SHP77 (cell line): ENCODE data around the gene SLC25A39.
"Not testable (repeated sequence)": the region's sequence is repeated elsewhere in the genome, so short reads cannot be mapped to it uniquely, and the experiment has no call there.

Experiments
- DNase-seq, 2 experiments: peaks; one replicate each; lab custom pipeline; 2025; lab: John Stamatoyannopoulos, UW

SLC25A39 gene

DNA sequence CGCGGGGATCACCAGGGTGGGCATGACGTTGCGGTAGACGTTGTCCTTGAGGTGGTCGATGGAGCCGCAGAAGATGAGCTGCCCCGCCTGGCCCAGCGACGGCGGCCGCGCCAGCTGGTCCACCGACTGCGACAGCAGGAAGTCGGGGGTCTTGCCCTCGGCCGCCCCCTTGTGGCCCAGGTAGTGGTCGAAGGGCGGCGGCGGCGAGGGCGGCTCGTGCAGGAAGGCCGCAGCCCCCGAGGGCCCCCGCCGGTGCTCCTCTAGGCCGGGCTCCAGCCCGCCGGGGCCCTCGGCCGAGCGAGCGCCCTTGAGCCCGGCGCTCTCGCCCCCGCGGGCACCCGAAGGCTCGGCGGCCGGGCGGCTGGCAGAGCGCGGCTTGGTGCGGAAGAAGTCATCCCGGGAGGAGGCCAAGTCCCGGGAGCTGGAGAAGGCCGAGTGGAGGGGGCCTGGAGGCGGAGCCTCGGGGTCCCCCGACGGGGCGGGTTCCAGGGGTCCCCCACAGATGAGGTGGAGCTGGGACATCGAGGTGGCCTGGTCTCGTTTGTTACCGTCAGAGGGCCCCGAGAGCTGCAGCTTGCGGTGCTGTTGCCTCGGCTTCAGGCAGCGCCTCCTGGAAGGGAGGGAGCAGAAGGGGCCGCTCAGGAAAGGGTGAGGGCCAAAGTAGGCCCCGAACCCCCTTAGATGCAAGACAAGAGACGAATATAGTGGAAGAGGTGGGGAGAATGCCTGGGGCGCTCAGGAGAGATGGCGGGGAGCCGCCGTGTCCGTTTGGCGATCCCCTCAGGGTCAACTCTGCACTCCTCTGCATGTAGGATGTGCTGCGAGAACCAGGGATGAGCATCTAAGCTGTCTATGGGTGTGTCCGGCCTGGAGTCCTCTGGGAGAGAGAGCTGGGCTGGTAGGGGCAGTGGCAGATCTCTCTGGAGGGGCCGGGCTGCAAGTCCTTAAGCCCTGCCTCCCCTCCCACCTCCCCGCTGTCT lies 30.2 kb upstream of the SLC25A39 start:
- DNase-seq, result no peak

DNA sequence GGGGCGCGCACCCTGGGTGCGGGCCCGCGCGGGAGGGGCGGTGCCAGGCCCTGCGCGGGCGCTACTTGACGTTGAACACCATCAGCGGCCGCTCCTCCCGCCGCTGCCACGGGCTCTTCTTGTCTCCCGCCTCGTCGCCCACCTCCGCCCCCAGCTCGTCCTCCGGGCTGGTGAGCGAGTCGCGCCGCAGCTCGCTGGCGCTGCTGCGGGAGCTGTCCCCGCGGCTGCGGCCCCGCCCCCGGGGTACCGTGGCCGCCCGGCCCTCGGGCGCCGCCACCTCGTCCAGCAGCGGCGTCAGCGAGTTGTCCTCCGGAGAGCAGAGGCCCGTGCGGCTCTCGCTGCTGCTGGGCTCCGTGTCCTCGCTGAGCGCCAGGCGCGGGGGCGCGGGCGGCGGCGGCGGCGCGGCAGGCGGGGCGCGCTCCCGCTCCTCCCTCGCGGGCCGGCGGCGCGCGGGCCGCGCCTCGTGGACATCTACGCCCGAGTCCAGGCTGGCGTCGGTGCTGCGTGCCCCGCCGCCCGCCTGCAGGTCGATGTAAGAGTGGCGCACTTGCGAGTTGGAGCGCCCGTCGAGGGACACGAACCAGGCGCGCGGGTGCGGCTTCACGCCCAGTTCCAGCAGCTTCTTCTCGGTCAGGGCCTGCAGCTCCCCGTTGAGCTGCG lies 29.2 kb upstream of the SLC25A39 start:
- DNase-seq, result no peak

DNA sequence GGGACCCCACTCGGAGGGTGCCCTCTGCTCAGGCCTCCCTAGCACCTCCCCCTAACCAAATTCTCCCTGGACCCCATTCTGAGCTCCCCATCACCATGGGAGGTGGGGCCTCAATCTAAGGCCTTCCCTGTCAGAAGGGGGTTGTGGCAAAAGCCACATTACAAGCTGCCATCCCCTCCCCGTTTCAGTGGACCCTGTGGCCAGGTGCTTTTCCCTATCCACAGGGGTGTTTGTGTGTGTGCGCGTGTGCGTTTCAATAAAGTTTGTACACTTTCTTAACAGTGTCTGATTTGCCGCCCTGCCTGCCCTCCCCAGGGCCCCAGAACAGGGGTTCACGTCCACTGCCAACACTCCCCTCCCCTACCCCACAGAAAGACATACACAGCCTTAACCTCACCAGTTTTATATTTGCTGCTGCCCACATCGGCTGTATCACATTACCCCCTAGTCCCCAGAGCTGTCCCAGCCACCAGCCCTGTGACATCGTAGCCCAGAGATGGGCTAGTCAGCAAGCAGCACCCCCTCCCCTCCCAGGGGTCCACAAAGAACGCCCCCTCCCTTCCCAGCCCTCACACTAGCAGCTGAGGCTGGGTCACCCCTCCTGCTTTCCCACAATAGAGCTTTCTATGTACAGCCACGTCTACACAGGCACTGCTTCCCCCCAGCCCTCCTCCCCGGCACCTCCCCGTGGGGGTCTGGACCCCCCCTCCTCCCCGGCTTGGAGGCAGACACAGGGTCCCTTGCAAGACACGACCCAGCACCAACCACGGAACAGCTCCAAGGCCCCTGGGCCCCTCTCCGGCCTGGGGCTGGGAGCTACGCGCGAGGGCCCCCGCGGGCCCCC lies 28.4 kb upstream of the SLC25A39 start:
- no peak for DNase-seq

DNA sequence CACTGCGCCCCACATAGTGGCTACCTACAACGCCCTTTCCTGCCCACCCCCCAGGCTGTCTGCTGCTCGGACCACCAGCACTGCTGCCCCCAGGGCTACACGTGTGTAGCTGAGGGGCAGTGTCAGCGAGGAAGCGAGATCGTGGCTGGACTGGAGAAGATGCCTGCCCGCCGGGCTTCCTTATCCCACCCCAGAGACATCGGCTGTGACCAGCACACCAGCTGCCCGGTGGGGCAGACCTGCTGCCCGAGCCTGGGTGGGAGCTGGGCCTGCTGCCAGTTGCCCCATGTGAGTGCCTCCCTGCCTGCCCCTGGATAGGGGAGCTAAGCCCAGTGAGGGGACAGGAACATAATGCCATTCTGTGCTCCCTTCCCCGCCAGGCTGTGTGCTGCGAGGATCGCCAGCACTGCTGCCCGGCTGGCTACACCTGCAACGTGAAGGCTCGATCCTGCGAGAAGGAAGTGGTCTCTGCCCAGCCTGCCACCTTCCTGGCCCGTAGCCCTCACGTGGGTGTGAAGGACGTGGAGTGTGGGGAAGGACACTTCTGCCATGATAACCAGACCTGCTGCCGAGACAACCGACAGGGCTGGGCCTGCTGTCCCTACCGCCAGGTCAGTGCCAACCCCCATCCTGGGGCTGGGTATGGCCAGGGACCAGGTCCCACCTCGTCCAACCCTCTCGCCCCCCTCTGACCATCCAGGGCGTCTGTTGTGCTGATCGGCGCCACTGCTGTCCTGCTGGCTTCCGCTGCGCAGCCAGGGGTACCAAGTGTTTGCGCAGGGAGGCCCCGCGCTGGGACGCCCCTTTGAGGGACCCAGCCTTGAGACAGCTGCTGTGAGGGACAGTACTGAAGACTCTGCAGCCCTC lies 27.6 kb upstream of the SLC25A39 start:
- DNase-seq, result no peak

DNA sequence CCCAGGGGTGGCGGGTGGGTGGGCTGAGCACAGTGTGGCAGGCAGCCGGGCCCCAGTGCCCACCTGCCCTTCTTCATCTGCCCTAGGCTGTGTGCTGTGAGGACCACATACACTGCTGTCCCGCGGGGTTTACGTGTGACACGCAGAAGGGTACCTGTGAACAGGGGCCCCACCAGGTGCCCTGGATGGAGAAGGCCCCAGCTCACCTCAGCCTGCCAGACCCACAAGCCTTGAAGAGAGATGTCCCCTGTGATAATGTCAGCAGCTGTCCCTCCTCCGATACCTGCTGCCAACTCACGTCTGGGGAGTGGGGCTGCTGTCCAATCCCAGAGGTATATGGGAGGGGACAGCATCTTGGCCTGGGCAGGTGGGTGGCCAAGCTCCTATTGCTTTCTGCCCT lies 26.8 kb upstream of the SLC25A39 start:
- DNase-seq, result no peak

- DNase-seq, result peak; percentile 65 to 78
These were observed 26.2 kb upstream of the SLC25A39 start for GRCh38 chr17:44350733-44351226.

DNA sequence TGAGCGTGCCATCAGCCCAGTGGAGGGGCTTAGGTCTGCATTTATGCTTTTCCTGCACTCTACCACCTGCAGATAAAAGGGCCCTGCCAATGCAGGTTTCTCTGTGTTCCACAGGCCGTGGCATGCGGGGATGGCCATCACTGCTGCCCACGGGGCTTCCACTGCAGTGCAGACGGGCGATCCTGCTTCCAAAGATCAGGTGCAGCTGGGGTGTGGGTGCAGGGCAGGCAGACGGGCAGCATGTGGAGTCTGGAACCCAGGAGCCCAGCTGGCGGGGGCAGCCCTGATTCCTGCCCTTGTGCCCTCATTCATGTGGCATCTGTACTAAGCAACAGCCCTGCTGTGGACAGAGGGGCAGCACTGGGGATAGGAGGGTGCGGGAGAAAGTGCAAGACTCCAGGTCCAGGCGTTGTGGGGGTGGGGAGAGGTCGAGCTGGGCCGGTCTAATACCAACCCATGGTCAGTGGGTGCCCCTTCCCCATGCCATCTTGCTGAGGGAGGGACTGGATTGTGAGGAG lies 25.0 kb upstream of the SLC25A39 start:
- DNase-seq, result no peak

GRCh38 chr17:44348988-44349364 lies 24.4 kb upstream of the SLC25A39 start:
- no peak for DNase-seq

DNA sequence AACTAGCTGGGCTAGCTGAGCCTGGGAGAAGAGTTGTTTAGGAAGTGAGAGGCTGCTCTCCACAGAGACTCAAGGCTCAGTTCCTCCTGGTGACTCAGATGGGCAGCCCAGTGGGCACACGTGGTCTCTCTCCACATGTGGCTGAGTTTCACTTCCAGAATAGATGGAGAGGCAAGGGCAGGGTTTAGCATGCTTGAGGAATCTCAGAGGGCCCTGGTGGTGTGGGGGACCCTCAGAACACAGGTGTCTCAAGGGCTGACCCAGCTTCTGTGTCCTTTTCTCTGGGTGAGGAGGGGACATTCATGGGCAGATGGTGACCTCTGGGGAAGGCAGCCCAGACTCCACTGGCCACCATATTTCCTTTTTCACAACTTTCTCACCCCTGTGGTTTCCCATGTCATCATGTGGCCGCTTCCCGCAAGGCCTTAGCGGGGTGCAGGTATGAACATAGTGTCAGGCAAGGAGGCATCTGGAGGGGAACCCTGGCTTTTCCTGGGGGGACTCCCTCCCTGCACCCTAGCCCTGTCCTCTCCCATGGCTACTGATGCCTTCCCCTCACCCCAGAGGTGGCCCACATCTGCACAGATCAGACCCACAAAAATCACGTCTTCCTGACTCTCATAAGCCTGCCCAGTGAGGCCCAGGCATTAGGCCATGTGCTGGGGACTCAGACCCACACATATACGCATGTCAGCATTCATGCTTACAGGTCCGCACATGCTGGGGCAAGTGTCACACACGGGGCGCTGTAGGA lies 23.8 kb upstream of the SLC25A39 start:
- no peak for DNase-seq

GRCh38 chr17:44347206-44348055 lies 22.8 kb upstream of the SLC25A39 start:
- DNase-seq, result not testable (repeated sequence)

DNA sequence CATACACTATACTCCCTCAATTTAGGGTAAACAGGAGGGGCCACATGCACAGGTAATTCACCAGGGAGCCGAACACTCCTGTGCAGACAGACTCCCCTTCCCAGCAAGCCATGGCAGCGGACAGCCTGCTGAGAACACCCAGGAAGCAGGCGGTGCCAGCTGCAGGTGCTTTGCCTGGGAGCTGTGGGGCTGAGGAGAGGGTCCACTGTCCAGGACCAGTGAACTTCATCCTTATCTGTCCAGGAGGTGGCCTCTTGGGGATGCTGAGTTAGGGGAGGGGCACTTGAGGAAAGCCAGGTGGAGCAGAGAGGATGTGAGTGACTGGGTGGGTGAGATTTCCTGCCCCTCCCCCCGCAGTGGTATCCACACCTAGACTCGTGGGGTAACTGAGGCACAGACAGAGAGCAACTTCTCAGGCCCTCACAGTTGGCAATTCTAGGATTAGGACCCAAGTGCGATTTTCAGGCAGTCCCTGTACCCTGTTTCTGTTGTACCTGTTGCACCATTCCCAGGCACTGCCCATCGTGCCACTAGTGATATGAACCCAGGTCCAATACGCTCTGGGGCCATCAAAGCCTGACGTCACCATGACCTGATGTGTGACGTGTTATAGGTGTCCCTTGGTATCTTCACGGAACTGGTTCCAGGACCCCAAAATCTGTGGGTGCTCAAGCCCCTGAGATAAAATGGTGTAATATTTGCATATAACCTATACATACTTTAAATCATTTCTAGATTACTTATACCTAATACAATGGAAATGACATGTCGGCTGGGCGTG lies 21.6 kb upstream of the SLC25A39 start:
- no peak for DNase-seq

- peak; percentile 71 to 82 for DNase-seq
These were observed 20.9 kb upstream of the SLC25A39 start for GRCh38 chr17:44345454-44346026.

DNA sequence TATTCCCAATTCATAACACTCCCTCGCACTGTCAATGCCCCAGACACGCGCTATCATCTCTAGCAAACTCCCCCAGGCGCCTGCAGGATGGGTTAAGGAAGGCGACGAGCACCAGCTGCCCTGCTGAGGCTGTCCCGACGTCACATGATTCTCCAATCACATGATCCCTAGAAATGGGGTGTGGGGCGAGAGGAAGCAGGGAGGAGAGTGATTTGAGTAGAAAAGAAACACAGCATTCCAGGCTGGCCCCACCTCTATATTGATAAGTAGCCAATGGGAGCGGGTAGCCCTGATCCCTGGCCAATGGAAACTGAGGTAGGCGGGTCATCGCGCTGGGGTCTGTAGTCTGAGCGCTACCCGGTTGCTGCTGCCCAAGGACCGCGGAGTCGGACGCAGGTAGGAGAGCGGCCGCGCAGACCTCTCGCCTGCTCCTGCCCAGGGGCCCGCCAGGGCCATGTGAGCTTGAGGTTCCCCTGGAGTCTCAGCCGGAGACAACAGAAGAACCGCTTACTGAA lies 20.4 kb upstream of the SLC25A39 start, which contains the start of gene GRN:
TSS of gene GRN (plus strand) at position 364 of the 515 bp plus-strand sequence. CDS start 3,863 bp downstream, outside the sequence.
- peak; percentile 99 to 100 for DNase-seq

DNA sequence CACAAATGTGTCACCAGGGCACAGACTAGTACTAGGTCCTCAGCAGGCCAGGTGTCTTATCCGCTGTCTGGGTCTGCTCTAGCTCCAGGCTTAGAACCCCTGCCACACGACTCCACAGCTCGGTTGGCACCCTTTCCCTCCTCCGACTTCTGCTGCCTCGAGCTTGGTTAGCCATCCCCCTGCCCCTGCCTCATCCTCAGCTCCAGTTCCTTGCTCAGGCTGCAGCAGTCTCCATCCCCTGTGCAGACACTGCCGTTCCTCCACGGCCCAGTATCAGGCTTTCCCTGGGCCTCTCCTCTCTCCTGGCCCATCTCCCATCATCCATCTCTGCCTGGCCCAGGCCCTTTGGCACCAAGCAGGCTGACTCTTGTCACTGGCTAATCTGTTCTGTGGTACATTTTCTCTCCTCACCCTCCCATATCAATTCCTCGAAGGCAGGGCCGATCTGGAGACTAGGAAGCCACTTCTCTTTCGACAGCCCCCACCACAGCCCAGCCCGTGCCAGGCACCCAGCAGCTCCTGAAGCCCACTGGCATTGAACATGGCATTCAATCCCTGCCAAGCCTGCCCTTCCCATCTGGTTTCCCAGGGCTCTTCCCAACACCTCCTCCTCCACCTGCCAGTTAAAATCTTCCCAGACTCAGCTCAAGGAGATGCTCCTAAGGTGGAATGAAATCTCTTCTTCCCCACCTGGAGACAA lies 19.0 kb upstream of the SLC25A39 start:
- no peak for DNase-seq

- not testable (repeated sequence) for DNase-seq
These were observed 15.9 kb upstream of the SLC25A39 start for GRCh38 chr17:44340553-44340952.

- DNase-seq, result no peak
These were observed 14.1 kb upstream of the SLC25A39 start for GRCh38 chr17:44338702-44339101.

DNA sequence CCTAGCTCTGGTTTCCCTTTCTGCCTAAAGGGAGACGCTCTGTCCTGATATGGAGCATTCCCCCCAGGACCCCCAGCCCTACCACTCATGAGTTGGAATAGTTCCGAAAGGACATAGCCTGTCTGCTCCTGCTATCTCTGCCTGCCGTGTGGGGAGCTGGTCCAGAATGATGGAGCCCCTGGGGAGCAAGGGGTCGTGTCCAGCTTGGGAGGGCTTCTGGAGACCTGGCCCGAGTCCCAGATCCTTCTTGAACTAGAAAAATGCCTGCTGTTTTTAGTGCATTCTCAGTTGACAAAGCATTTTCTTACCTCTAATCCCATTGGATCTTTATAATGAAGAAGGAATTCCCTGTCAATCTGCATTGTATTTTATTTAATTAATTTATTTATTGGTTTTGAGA lies 11.3 kb upstream of the SLC25A39 start:
- DNase-seq, result no peak
